Colonic mucosa (tissue), 4 donors: ENCODE measurements around the gene RRP15. TPM values are rescaled to one million over a fixed set of nuclear protein-coding genes. Genes with fewer than 3 reads are reported as not detected.

ENCODE experiments used
- DNase-seq: peaks from one replicate; pipeline ENCODE4 v3.0.0-alpha.2; 2020
- H3K27ac ChIP-seq: fragments of 200-600 bp; one replicate; pipeline ENCODE4 v1.8.0; 2021
- H3K27me3 ChIP-seq: fragments of 200-600 bp; one replicate; pipeline ENCODE4 v1.8.0; 2021
- H3K36me3 ChIP-seq: fragments of 200-600 bp; one replicate; pipeline ENCODE4 v1.8.0; 2021
- H3K4me1 ChIP-seq: fragments of 200-600 bp; one replicate; pipeline ENCODE4 v1.8.0; 2021; ENCODE audit warnings: mild to moderate bottlenecking
- H3K4me3 ChIP-seq: fragments of 200-600 bp; one replicate; pipeline ENCODE4 v1.8.0; 2021
- H3K9ac ChIP-seq, 2 donors: one replicate each; pipeline ENCODE4 v1.7.0; 2013; ENCODE audit warnings: control low read depth in 2 of 2, low read depth in 2 of 2, low read length in 2 of 2
- H3K9me3 ChIP-seq: fragments of 200-600 bp; one replicate; pipeline ENCODE4 v1.8.0; 2021
- CTCF ChIP-seq: fragments of 200-600 bp; IDR thresholded peaks from one replicate; pipeline ENCODE4 v1.8.0; 2022; ENCODE audit warnings: antibody characterized with exemption, mild to moderate bottlenecking
- intact Hi-C: fragments of 100-400 bp; cut with DNase I; formaldehyde crosslinking; loops from one replicate; pipeline ENCODE4 v1.14.1; 2022
- total RNA-seq, 2 donors: library from RNA; stranded (reverse); fragmentation: NEBNext Ultra II Directional in 1 of 2; extraction: Animal tissue kit (Norgen Biotek cat#: 25700) in 1 of 2; gene quantifications; one replicate each; pipeline ENCODE4 v1.2.1, GENCODE V29; 2021
- donor health status: healthy.
- donor health status: DM: no; HTN: no; CAD: no.
- donor health status: DM: no; HTN: no; CAD: no.

RRP15 gene
- total RNA-seq, 2 donors from 2014 or later = 7.8 to 15.0 TPM

- Histone ChIP-seq H3K27ac (peak overlapping the region; percentile 33), H3K27me3 (peaks cover 25% of the 10 kb centered on the region), H3K9ac (no peak overlapping the region), H3K4me1 (no peaks in the 10 kb centered on the region), H3K36me3 (no peaks in the 10 kb centered on the region), H3K4me3 (no peak overlapping the region), H3K9me3 (no peaks in the 10 kb centered on the region)
- intact Hi-C loops = no loop called here
- no peak for TF ChIP-seq CTCF
- DNase-seq = no peak
Measured at GRCh38 chr1:218348628-218349071, 63.6 kb downstream of the RRP15 start.

DNA sequence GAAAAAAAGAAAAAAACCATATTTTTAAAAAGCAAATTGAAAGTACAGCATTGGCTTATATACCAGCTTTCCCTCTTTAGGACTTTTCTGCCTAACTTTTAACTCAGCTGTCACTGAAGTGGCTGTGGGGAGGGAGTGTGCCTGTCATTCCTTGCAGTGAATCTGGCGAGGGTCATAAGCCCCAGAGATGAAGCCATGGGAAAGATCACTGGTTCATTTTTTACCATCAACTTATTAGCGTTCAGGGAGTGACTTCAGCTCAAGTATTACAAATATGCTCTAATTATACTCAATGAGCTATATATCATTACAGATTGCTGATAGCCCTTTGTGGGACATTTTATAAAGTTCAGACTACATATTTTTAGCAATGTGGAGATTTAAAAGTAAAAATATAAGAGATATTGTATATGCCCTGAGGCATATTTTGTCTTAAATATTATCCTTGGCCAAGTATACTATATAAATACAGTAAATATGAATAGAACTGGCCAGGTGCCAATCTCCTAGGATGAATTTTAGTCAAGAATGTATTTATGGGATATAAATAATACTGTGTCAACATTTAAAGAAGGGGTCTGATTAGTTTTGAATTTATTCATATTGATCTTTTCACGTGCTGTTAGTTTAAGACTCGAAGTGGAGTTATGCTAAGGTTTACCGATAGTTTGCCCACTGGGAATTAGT lies 64.4 kb downstream of the RRP15 start:
- Histone ChIP-seq H3K27me3 (peaks cover 25% of the 10 kb centered on the region), H3K4me3 (no peak overlapping the region), H3K9ac (no peak overlapping the region), H3K27ac (no peak overlapping the region), H3K9me3 (no peaks in the 10 kb centered on the region), H3K36me3 (no peaks in the 10 kb centered on the region), H3K4me1 (no peaks in the 10 kb centered on the region)
- no peak for DNase-seq
- TF ChIP-seq CTCF = no peak
- intact Hi-C loops = no loop called here

DNA sequence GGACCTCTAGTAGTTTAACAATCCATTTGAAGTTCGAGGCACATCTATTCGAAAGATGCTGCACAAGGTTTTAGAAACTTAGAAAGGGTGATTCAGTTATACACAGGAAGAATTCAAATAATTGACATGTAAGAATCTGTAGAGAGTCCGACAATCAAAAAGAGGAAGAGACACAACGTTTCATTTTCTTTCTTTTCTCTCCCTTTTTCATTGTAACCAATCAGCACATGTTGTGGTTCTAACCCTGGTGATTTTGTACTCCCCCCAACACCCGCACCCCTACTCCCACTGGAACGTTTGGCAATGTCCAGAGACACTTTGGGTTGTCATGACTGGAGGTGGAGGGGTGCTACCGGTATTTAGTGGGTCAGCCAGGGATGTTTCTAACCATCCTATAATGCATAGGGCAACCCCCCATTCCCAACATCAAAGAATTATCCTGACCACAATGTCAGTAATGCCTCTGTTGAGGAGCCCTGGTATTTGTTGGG lies 65.0 kb downstream of the RRP15 start:
- Histone ChIP-seq H3K9me3 (no peaks in the 10 kb centered on the region), H3K36me3 (no peaks in the 10 kb centered on the region), H3K27ac (no peak overlapping the region), H3K9ac (no peak overlapping the region), H3K4me1 (no peaks in the 10 kb centered on the region), H3K27me3 (peaks cover 24% of the 10 kb centered on the region), H3K4me3 (no peak overlapping the region)
- no peak for DNase-seq
- TF ChIP-seq CTCF = no peak
- intact Hi-C loops = no loop called here

GRCh38 chr1:218350801-218351266 lies 65.7 kb downstream of the RRP15 start:
- no peak for DNase-seq
- Histone ChIP-seq H3K27me3 (peaks cover 16% of the 10 kb centered on the region), H3K36me3 (no peaks in the 10 kb centered on the region), H3K9me3 (no peaks in the 10 kb centered on the region), H3K9ac (no peak overlapping the region), H3K4me3 (no peak overlapping the region), H3K4me1 (no peaks in the 10 kb centered on the region), H3K27ac (peak overlapping the region; percentile 32)
- no peak for TF ChIP-seq CTCF
- intact Hi-C loops = no loop called here

- Histone ChIP-seq H3K4me3 (no peak overlapping the region), H3K4me1 (no peaks in the 10 kb centered on the region), H3K27ac (peak overlapping the region; percentile 32), H3K9ac (no peak overlapping the region), H3K27me3 (peaks cover 10% of the 10 kb centered on the region), H3K36me3 (no peaks in the 10 kb centered on the region), H3K9me3 (no peaks in the 10 kb centered on the region)
- DNase-seq = no peak
- intact Hi-C loops = no loop called here
- no peak for TF ChIP-seq CTCF
Measured at GRCh38 chr1:218351391-218352074, 66.4 kb downstream of the RRP15 start.
